NT2/D1 (cell line): ENCODE results near the gene TRMT11.
"Not testable (repeated sequence)": the region's sequence is repeated elsewhere in the genome, so short reads cannot be mapped to it uniquely, and the experiment has no call there.

Source experiments
- DNase-seq: peaks from one replicate; pipeline ENCODE4 v3.0.0-alpha.2; 2011; ENCODE audit warnings: low read depth, low spot score
- H3K27me3 ChIP-seq: 2 replicates; pipeline ENCODE4 v1.6.0; 2011; ENCODE audit warnings: mild to moderate bottlenecking; ENCODE audit not compliant: insufficient read length, insufficient read depth
- H3K36me3 ChIP-seq: 2 replicates; pipeline ENCODE4 v1.6.1; 2011; ENCODE audit warnings: mild to moderate bottlenecking, low read length, mixed read lengths; ENCODE audit not compliant: insufficient read depth, insufficient read length
- H3K4me1 ChIP-seq: 2 replicates; pipeline ENCODE4 v1.5.1; 2011; ENCODE audit not compliant: insufficient read depth, insufficient read length
- H3K4me3 ChIP-seq: 2 replicates; pipeline ENCODE4 v1.5.1; 2011; ENCODE audit warnings: low read depth; ENCODE audit not compliant: insufficient read length
- H3K9ac ChIP-seq: 2 replicates; pipeline ENCODE4 v1.6.0; 2011; ENCODE audit warnings: low read depth; ENCODE audit not compliant: insufficient read length
- H3K9me3 ChIP-seq: 2 replicates; pipeline ENCODE4 v1.5.1; 2011; ENCODE audit warnings: mild to moderate bottlenecking, low read length; ENCODE audit not compliant: insufficient read depth
- SUZ12 ChIP-seq: IDR thresholded peaks from 2 replicates; pipeline ENCODE4 v1.6.1; 2011; ENCODE audit not compliant: insufficient read length, insufficient read depth; ENCODE audit errors: extremely low read depth
- YY1 ChIP-seq: IDR thresholded peaks from 2 replicates; pipeline ENCODE4 v1.6.1; 2011; ENCODE audit not compliant: insufficient read length, insufficient read depth
- ZNF274 ChIP-seq: IDR thresholded peaks from 2 replicates; pipeline ENCODE4 v1.6.1; 2011; ENCODE audit warnings: mild to moderate bottlenecking, low read depth, low read length

TRMT11 gene

DNA sequence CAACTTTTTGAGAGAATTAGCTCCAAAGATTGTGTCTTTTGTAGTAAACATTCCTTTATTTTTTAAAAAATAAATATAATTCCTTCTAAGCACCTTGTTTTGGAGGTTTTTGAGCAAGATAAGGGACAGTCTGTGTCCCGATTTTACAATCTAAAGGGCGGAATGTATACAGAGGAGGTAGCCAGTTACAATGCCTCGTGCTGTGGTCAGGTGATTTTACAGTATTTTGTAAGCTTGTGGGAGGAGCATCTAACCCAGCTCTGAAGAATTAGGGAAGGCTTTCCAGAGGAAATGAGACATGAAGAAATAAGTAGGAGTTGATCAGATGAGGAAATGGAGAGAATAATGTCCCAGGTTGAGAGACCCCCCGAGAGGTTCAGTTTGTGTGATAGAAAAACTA, 28.5 kb upstream of the TRMT11 start:
- H3K27me3 ChIP-seq, result no peaks in the 10 kb centered on the region
- no peak overlapping the region for H3K4me3 ChIP-seq
- no peaks in the 10 kb centered on the region for H3K36me3 ChIP-seq
- no peak overlapping the region for H3K9ac ChIP-seq
- no peak for DNase-seq
- no peaks in the 10 kb centered on the region for H3K4me1 ChIP-seq
- TF ChIP-seq ZNF274 (no peak), YY1 (no peak), SUZ12 (no peak)
- H3K9me3 ChIP-seq, result 0 out of 2 replicates have a peak, but pooled peaks cover 2% of the 10 kb centered on the region

DNA sequence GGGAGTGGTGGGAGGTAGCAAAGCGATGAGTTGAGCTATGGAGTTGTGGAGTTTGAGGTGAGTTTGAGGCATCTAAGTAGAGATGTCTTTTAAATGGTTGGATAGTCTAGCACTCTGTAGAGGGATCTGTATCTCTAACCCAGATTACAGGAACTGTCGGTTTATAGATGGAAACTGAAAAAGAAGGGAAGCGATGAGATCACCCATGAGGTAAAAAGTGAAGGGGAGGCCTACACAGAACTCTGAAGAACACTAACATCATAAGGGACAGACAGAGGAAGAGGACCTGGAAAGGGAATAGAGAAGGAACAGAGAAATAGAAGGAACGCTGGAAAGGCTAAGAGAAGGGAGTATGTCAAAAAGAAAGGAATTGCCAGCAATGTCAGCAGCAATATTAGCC, 27.3 kb upstream of the TRMT11 start:
- H3K36me3 ChIP-seq, result no peaks in the 10 kb centered on the region
- DNase-seq, result no peak
- no peaks in the 10 kb centered on the region for H3K9me3 ChIP-seq
- no peaks in the 10 kb centered on the region for H3K4me1 ChIP-seq
- no peak overlapping the region for H3K4me3 ChIP-seq
- H3K27me3 ChIP-seq, result no peaks in the 10 kb centered on the region
- H3K9ac ChIP-seq, result no peak overlapping the region
- no peak for TF ChIP-seq SUZ12
- no peak for TF ChIP-seq ZNF274
- TF ChIP-seq YY1, result no peak

DNA sequence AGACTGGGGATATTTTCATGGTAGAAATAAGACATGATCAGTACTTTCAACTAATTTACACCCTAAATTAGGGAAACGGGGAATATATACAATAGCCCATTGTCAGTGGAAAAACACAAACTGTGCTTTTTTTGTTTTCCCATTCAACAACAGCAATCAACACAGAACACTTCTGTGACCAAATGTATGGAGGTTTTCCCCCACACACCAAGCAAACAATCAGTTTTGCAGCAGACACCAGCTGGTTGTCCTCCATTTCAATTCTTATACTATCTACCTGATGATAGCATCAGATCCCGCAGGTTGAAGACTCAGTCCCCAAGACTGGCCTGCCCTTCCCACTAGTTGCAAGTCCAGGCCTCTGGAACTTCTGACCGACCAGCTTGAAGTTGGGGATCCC, 25.2 kb upstream of the TRMT11 start:
- TF ChIP-seq ZNF274 (no peak), YY1 (no peak), SUZ12 (no peak)
- Histone ChIP-seq H3K27me3 (no peaks in the 10 kb centered on the region), H3K9me3 (no peaks in the 10 kb centered on the region), H3K4me3 (no peak overlapping the region), H3K9ac (no peak overlapping the region), H3K36me3 (no peaks in the 10 kb centered on the region), H3K4me1 (no peaks in the 10 kb centered on the region)
- no peak for DNase-seq

DNA sequence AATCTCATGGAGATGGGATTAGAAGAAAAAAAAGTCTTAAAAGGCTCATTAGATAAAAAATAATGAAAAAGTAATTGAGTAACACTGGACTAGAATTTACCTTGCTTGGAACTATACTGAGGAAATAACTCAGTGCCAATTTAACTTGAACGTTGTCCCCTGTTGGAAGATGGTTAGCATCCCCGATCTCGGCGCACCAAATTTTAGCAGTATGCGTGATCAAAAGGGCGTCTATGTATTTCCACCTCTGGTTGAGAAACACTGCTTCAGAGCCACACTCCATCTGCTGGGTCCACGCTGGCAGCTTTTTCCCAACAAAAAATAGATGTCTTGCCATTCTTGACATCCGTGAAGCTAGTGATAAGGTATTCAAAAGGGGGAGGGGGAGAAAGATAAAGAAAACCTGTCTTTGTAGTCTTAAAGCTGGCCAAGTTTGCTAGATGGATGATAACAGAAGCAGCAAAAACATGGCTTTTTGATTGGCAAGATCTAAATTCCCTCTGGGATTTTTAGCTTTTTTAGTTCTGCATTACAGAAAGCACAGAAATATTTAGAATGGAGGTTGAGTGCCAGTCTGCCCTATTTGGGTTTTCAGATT, 23.3 kb upstream of the TRMT11 start:
- Histone ChIP-seq H3K9ac (no peak overlapping the region), H3K4me1 (no peaks in the 10 kb centered on the region), H3K36me3 (no peaks in the 10 kb centered on the region), H3K4me3 (no peak overlapping the region), H3K27me3 (no peaks in the 10 kb centered on the region), H3K9me3 (no peaks in the 10 kb centered on the region)
- DNase-seq, result no peak
- TF ChIP-seq SUZ12 (no peak), YY1 (no peak), ZNF274 (no peak)

DNA sequence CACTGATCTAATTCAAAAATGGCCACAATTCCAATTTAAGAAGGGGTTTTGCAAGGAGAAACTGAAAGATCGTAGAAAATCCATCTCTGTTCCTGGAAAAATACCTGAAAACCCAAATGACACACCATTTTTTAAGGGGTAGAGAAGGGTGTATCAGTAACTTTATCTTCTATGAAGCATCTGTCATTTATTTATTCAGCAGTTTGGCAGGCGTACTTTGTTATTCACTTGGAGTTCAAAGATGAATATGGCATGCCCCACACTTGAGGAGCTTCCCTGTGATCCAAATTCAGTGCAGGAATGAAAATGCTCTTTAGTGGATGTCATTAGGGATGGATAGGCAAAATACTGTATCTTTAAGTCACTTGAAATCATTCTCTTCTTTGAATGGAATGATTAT, 22.5 kb upstream of the TRMT11 start:
- no peak overlapping the region for H3K9ac ChIP-seq
- H3K4me1 ChIP-seq, result no peaks in the 10 kb centered on the region
- TF ChIP-seq SUZ12 (no peak), YY1 (no peak), ZNF274 (no peak)

DNA sequence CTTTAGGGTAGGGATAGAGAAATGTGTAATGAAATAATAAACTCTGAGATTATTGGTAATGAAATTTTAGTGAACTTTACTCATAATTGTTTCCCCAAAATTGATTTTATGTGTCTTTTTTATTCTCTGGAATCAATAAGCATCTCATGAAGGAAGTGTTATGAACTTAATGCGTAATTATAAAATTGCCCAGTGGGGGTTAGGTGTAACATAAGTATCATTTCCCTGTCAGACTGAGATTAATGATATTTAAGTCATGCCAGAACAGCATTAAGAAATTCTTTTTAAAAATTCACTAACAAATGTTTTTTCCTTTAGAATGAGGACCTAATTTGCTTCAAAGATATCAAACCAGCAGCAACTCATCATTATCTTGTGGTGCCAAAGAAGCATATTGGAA, 19.8 kb upstream of the TRMT11 start:
- Histone ChIP-seq H3K9ac (no peak overlapping the region), H3K4me1 (no peaks in the 10 kb centered on the region), H3K4me3 (no peak overlapping the region), H3K36me3 (no peaks in the 10 kb centered on the region), H3K27me3 (no peaks in the 10 kb centered on the region), H3K9me3 (no peaks in the 10 kb centered on the region)
- DNase-seq, result no peak
- TF ChIP-seq SUZ12 (no peak), YY1 (no peak), ZNF274 (no peak)

More for the DNA sequence above, 22.5 kb upstream of the TRMT11 start:
- Histone ChIP-seq H3K27me3 (no peaks in the 10 kb centered on the region), H3K9me3 (no peaks in the 10 kb centered on the region), H3K4me3 (no peak overlapping the region), H3K36me3 (no peaks in the 10 kb centered on the region)
- no peak for DNase-seq

DNA sequence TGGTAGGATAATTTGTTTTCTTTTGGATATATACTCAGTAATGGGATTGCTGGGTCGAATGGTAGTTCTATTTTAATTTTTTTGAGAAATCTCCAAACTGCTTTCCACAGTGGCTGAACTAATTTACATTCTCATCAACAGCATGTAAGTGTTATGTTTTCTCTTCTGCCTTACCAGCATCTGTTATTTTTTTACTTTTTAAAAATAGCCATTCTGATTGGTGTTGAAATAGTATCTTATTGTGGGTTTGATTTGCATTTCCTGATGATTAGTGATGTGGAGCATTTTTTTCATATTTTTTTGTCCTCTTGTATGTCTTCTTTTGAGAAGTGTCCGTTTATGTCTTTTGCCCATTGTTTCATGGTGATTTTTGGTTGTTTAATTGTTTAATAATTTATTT, 17.8 kb upstream of the TRMT11 start:
- H3K4me3 ChIP-seq, result no peak overlapping the region
- DNase-seq, result no peak
- H3K27me3 ChIP-seq, result no peaks in the 10 kb centered on the region
- H3K9ac ChIP-seq, result no peak overlapping the region
- H3K9me3 ChIP-seq, result no peaks in the 10 kb centered on the region
- H3K36me3 ChIP-seq, result no peaks in the 10 kb centered on the region
- no peaks in the 10 kb centered on the region for H3K4me1 ChIP-seq
- TF ChIP-seq SUZ12, result no peak
- TF ChIP-seq ZNF274, result no peak
- no peak for TF ChIP-seq YY1

DNA sequence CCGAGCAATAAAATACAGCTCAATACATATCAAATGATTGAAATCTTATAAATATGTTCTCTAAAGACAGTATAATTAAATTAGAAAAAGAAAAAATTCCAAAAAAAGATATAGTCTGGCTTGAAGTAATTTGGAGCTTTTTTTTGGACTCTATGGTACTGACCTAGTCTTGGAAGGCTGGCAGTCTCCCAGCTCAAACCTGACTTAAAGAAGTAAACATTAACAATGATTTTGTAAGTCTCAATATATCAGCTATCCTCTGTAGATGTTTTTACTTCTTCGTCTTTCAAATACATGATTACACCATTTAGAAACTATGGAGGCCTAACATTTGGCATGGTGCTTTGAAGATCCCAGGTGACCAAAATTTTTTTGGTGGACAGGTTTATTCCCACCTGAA, 15.6 kb upstream of the TRMT11 start:
- DNase-seq, result no peak
- Histone ChIP-seq H3K27me3 (no peaks in the 10 kb centered on the region), H3K9me3 (no peaks in the 10 kb centered on the region), H3K4me1 (no peaks in the 10 kb centered on the region), H3K9ac (no peak overlapping the region), H3K4me3 (no peak overlapping the region), H3K36me3 (no peaks in the 10 kb centered on the region)
- TF ChIP-seq ZNF274, result no peak

DNA sequence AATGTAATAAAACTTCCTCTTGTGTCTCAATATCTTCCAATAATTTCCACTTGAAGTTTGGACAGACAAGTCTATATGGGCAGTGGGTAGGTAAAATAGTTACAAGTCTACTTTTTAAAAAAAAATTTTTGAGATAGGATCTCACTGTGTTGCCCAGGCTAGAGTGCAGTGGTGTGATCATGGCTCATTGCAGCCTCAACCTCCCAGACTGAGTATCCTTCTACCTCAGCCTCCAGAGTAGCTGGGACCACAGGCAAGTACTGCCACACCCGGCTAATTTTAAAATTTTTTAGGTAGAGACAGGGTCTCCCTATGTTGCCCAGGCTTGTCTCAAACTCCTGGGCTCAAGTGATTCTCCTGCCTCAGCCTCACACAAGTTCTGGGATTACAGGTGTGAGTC, 13.9 kb upstream of the TRMT11 start:
- H3K9ac ChIP-seq, H3K36me3 ChIP-seq, H3K4me1 ChIP-seq, H3K4me3 ChIP-seq, DNase-seq, H3K9me3 ChIP-seq, H3K27me3 ChIP-seq: not testable (repeated sequence)
